ENCODE results near the gene SLC15A4.

Gene SLC15A4

DNA sequence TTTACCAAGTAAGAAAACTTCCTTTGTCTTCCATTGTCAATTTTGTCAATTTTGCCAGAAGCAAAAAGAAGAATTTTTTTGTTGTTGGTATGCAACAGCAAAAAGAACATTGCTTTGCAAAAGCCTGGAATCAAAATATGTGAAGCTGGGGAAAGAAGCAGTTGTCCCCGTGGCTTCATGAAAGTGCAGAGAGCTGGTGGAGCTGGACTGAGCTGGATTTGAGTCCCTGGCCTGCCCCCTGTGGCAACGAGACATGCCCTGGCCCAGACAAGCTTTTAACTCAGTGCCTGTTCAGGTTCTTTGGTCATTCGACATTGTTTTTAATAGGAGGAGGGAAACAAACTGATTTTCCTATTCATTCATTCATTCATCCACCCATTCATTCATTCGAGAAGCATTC, 70.3 kb downstream of the SLC15A4 start:
- DNase-seq (ENCODE audit: low read depth): no peak
- TF ChIP-seq, protein P1, sequence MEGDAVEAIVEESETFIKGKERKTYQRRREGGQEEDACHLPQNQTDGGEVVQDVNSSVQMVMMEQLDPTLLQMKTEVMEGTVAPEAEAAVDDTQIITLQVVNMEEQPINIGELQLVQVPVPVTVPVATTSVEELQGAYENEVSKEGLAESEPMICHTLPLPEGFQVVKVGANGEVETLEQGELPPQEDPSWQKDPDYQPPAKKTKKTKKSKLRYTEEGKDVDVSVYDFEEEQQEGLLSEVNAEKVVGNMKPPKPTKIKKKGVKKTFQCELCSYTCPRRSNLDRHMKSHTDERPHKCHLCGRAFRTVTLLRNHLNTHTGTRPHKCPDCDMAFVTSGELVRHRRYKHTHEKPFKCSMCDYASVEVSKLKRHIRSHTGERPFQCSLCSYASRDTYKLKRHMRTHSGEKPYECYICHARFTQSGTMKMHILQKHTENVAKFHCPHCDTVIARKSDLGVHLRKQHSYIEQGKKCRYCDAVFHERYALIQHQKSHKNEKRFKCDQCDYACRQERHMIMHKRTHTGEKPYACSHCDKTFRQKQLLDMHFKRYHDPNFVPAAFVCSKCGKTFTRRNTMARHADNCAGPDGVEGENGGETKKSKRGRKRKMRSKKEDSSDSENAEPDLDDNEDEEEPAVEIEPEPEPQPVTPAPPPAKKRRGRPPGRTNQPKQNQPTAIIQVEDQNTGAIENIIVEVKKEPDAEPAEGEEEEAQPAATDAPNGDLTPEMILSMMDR (IDR thresholded peaks at IDR 0.05; ENCODE audit: control insufficient read depth, extremely low read depth, insufficient read depth): no peak

GRCh38 chr12:128752386-128752785, 71.4 kb downstream of the SLC15A4 start:
- no peak for DNase-seq (ENCODE audit: low read depth)
- H3K4me3 ChIP-seq (ENCODE audit: low read depth, low read length): no peak overlapping the region
- TF ChIP-seq, protein P1 (IDR thresholded peaks at IDR 0.05; ENCODE audit: control insufficient read depth, extremely low read depth, insufficient read depth): no peak

More for the DNA sequence above, 70.3 kb downstream of the SLC15A4 start:
- no peak overlapping the region for H3K4me3 ChIP-seq (ENCODE audit: low read depth, low read length)

GRCh38 chr12:128747441-128747840, 76.3 kb downstream of the SLC15A4 start:
- DNase-seq (ENCODE audit: low read depth): no peak
- TF ChIP-seq, protein P1 (IDR thresholded peaks at IDR 0.05; ENCODE audit: control insufficient read depth, extremely low read depth, insufficient read depth): no peak
- H3K4me3 ChIP-seq (ENCODE audit: low read depth, low read length): no peak overlapping the region

- TF ChIP-seq, protein P1 (IDR thresholded peaks at IDR 0.05; ENCODE audit: control insufficient read depth, extremely low read depth, insufficient read depth): no peak
- no peak overlapping the region for H3K4me3 ChIP-seq (ENCODE audit: low read depth, low read length)
- DNase-seq (ENCODE audit: low read depth): no peak
Observed at GRCh38 chr12:128745772-128746689, 77.7 kb downstream of the SLC15A4 start.

- H3K4me3 ChIP-seq (ENCODE audit: low read depth, low read length): no peak overlapping the region
- TF ChIP-seq, protein P1 (IDR thresholded peaks at IDR 0.05; ENCODE audit: control insufficient read depth, extremely low read depth, insufficient read depth): no peak
- no peak for DNase-seq (ENCODE audit: low read depth)
Observed at GRCh38 chr12:128743916-128744315, 79.8 kb downstream of the SLC15A4 start.

Data from LNCaP clone FGC (cell line).